CD4-positive, alpha-beta T cell treated with Interleukin-10 for 1 hour (primary cell): ENCODE data around the gene HOGA1.
A peak's percentile ranks its signal among the peaks of the same experiment; 100 is the strongest.

Experiments used
- DNase-seq: peaks from one replicate; pipeline ENCODE4 v3.0.0-alpha.2; 2020

Gene HOGA1

DNA sequence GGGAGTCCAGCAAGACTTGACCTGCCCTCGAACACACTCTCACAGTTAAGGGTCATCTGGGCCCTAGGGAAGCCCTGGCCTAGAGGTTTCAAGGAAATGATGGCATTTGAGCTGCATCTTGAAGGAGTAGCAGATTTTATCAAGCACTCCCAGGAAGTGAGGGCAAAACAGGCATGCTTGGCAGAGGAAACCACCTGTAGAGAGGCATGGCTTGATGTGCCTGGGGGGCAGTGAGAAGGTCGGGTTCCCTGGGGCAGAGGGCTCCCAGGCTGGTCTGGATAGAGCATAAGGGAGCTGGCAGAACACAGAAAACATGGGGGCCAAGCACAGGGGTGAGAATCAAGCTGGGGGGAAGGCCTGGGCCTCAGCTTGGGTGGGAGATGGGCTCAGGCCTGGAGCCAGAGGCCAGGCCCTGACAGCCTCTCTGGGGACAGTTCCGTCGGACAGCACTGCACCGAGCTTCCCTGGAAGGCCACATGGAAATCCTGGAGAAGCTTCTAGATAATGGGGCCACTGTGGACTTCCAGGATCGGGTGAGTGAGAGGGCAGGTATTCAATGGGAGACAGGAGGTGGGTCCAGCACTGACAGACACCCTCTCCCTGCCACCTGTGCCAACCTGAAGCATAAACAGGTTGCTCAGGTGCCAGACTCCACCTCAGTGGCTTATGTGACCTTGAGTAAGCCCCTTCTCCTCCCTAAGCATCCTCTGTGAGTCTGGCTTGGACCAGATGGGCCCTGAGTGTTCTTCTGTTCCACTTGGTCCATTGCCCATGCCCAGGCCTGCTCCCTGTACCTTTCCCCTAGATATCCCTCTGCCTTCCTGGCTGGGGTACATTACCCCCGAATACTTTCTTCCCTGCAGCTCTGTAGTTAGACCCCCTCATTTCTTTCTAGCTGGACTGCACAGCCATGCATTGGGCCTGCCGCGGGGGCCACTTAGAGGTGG is 3.5 kb upstream of the HOGA1 start:
- DNase-seq, result no peak

DNA sequence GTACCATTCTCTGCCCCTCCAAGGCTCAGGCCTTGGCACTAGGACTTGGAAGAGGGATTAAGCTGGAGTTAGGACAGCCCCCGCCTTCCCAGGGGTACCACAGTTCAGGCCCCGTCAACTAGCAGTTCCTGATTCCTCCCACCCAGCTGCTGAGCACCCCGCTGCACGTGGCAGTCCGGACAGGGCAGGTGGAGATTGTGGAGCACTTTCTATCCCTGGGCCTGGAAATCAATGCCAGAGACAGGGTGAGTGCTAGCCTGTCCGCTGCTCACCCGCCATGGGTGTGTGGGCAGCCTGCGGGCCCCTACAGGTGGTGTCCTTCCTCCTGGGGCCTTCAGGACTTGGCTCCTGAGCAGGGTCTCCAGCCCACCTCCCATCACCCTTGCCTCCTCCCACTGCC is 2.0 kb upstream of the HOGA1 start:
- DNase-seq, result no peak

DNA sequence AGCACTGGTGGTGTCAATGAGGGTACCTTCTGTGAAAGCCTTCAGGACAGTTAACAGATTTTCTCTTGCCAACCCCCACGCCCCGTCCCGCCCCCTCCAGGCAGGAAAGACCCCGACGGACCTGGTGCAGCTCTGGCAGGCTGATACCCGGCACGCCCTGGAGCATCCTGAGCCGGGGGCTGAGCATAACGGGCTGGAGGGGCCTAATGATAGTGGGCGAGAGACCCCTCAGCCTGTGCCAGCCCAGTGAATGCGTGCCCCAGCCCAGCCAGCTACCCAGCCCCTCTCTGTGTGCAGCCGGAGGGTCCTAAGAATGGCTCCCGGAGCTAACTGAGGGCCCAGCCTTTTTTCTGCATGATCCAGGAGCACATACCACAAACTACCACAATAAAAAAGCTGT is 713 bp upstream of the HOGA1 start:
- DNase-seq, result no peak

DNA sequence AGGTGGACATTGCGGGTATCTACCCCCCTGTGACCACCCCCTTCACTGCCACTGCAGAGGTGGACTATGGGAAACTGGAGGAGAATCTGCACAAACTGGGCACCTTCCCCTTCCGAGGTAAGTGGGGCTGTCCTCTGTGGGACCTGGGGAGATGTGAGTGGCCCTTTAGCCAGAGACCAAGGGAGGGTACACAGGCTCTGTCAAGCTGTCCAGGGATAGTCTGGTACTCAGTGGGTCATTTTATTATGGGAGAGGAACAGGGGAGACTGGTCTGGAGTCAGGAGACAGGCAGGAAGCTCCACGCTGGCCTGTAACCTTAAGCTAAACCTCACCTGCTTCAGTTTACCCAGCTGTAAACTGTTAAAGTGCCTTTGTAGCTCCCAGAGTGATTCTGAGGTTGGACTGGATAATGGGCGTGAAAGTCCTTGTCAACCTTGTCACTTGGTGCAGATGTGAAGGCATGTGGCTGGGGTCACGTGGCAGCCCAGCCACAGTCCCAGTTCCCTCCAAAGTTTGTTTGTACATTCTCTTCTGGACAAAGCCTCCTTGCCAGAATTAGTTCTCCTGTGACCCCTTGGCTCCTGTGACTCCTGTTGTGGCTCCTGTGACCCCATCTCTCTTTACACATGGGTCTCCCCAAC is 729 bp downstream of the HOGA1 start:
- no peak for DNase-seq

DNA sequence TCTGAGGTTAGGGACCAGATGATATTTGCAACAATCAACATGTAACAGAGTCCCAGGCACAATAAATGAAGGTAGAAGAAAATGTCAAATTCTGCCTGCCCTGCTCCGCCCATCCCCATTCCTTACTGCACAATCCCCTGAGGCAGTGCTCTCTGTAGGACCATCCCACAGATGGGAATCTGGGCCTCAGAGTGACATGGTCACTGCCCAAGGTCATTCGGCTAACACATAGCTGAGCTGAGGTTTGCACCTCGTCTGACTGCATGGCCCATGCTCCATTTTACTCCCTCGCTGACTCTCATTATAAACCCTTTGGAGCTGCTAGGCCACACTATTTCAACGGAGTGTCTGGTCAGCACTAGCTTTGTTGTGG is 1.2 kb downstream of the HOGA1 start:
- no peak for DNase-seq

DNA sequence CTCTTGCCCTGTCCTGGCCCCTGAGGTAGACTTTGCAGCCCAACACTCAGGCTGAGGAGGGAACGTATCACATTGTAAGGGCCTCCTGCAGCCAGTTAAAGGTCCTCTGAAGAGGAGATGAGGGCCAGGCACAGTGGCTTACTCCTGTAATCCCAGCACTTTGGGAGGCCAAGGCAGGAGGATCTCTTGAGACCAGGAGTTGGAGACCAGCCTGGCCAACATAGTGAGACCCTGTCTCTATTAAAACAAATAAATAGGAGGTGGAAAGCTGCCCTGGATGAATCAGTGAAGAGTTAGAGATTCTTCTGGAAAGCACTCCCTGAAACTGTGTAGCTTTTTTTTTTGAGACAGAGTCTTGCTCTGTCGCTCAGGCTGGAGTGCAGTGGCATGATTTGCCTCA is 3.0 kb downstream of the HOGA1 start:
- no peak for DNase-seq

DNA sequence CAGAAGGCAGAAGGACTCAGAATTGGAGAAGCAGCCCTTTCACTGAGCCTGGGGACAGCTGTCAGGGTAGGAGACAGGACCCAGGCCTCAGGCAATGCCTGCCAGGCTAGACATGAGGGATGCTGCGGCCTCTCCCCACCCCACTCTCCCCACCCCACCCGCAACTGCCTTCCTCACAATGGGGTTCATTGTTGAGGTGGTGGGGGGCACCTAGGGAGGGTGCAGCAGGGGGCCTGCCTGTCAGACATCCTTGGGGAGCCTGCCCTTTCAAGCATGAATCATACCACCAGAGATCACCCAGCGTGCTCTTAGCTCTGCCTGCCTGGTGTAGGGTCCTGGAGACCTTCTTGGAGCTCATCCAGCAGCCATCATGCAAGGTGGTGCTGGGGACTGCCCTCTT is 5.3 kb downstream of the HOGA1 start, which contains the start of gene C10orf62:
TSS of gene C10orf62 (plus strand) at position 243 of the 400 bp plus-strand sequence. CDS start 177 bp downstream, outside the sequence.
- DNase-seq, result no peak

DNA sequence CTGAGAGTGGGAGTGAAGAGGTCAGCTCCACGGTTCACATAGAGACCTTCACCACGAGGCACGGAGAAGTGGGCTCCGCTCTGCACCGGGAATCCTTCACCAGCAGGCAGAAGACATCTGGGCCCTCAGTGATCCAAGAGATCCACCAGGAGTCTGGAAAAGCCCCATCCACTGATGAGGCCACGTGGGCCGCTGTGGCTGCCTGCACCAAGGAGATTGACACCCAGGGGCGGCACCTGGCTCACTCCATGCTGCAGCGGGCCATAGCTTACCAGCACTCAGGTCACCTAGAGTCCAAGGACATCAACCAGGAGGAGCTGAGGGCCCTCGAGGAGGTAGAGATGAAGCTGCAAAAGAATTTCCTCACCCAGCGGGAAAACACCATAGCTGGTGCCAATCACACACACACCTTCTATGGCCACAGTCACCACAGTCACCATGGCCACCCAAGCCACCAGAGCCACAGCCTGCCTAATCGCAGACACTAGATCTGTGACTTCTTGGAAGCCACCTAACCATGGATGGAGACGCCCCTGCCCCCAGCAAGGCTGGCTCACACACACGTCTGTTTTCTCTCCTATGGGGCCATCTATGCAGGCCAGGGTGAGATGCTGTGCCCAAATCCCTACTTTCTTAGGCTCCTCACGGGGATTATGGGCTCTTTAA is 6.0 kb downstream of the HOGA1 start:
- peak; percentile 25 for DNase-seq

DNA sequence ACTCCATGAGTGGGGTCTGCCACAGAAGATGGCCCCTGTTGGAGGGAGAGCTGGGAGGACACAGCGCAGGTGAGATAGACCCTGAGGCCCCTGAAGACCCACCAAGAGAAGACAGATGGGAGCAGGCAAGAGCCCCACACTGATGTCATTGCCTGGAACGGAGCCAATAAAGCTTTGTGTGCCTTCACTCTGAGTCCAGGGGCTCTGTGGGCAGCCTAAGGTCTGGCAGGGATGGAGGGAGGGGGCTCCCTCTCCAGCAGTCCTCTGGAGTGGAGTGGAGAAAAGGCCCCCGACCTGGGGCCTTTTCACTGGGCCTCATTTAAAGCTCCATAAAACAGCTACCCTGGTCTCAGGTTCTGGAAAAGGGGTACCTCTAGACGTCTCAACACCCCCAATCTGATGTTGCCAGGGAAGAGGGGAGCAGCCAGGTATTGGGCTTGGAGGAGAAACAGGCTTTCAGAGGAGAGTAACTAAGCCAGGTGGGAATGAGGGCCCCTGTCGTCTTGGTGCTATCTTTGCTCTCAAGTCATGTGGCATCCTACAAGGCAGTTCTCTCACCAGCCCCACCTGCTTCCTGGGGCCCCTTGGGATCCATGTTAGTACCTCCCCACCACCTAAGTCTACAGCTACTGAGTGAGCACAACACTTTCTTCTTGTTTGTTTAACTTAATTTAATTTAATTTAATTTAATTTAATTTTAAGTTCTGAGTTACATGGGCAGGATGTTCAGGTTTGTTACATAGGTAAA is 6.7 kb downstream of the HOGA1 start:
- no peak for DNase-seq

DNA sequence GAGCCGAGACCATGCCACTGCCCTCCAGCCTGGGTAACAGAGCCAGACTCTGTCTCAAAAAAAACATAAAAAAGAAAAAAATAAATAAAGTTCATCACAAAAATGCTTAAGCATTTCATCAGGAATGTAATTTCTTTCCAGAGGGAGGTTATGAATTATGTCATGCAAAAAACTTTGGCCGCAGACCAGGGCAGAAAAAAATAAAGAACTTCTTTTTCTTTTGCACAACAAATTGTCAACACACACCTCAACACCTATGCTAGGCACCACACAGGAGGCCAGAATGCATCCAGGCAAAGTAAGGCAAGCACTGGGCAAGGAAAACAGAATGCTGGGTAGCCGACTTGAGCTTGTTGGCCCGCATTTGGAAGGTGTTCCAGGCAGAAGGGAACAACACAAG is 9.2 kb downstream of the HOGA1 start:
- DNase-seq, result no peak

DNA sequence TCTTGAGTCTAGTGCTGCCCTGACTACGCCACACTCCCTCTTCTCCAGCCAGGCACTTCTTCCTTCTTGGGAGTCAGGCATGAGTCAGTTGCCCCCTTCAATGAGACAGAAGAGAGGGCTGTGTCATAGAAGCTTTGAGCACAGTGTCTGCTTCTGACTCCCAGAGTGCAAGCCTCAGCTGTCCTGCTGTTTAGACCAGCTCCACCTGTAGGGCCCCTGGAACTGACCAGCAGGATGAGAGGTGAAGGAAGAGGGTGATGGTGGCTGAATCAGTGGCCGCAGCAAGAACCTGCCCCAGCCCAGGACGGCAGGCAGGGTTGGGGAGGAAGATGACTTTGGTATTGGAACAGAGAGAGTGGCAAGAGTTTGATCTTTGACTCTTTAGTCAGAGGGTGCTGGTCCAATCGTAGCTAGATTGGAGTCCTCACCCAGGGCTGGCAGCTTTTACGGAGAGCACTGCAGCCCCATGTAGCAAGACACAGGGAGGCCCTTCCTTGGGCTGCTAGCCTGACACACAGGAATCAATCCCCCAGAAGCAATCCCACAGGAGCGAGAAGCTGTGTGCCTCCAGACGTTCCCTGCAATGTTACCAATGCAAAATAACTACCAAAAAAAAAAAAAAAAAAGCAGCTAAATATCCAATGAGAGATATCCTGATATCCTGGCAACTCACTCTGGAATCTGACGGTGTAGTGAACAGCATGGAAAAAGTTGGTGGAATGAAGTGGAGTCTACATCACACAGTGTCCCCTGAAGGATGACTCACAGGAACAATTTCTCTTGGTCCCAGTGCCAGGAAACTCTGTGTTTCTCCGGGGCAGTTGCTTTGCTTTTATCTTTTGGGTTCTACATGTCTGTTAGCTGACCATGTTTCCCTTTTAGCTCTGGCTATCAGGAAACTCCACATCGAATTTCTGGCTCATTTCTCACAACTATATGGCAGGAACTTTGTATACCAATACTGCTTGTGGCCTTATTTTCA is 12.2 kb downstream of the HOGA1 start:
- DNase-seq, result no peak

DNA sequence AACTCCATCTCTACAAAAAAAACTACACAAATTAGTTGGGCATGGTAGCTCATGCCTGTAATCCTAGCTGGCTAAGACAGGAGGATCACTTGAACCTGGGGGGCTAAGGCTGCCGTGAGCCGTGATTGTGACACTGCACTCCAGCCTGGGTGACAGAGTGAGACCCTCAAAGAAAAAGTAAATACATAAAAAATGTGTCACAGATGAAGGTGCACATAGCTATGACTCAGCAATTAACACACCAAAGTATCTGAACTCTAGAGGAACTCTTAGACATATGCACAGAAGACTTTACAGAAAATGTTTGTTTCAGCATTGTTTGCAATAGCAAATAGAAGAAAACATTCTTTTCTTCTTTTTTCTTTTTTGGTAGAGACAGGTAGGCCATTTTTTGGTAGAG is 13.6 kb downstream of the HOGA1 start:
- no peak for DNase-seq

DNA sequence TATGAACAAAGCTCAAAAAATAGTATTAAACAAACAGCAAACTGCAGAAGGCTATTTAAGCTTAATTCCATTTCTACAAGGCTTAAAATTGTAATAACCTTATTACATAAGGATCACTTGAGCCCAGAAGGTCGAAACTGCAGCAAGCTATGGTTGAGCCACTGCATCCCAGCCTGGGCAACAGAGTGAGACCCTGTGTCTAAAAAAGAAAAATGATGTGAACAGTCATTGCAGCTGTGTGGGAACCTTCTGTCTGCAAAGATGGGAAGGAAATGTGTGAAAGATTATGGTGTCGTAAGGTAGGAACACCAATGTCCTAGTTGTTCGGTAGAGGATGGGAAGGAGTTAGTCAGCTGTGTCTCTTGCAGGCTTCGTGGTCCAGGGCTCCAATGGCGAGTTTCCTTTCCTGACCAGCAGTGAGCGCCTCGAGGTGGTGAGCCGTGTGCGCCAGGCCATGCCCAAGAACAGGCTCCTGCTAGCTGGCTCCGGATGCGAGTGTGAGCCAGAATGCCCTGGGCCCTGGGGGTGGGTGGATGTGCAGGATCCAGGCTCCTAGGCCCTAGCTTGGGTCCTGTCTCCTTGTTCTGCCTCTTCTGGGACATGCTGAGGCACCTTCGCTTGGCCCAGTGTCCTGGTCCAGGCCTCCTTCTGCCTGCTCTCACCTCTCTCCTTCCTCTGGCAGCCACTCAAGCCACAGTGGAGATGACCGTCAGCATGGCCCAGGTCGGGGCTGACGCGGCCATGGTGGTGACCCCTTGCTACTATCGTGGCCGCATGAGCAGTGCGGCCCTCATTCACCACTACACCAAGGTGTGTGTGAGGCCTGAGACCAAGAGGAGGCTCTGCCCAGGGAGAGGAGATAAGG is 14.4 kb downstream of the HOGA1 start:
- DNase-seq, result no peak

DNA sequence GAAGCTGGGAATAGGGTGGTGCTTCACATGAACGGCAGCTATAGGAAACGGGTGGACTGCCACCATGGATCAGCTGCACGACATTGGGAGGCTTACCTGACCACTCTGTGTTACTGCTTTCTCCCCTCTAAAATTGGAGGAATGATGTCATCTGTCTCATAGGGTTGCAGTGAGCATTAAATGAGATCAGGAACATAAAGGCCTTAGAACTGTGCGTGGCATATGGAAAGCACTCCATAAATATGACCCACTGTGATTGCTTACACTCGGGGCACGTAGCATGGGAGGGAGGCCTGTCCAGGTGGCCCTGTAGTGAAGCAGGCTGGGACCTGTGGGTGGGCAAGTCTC is 15.1 kb downstream of the HOGA1 start:
- DNase-seq, result no peak

DNA sequence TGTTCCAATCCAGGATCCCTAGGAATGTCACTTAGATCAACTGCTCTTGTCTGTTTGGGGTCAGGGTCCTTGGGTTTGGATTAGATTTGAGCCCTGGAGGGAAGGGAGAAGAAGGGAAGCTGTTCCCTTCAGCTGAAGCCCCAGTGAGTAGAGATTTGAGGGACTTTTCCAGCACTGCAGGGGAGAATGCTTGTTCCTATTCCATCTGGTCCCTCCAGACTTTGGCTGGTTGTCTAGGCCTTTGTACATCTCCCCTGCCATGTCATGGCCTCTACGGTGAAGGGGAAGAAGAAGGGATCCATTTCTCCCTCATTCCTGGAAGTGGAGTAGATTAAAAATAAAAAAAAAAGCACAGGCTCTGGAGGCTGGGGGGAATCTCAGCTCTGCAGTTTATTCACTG is 16.4 kb downstream of the HOGA1 start:
- DNase-seq, result no peak

DNA sequence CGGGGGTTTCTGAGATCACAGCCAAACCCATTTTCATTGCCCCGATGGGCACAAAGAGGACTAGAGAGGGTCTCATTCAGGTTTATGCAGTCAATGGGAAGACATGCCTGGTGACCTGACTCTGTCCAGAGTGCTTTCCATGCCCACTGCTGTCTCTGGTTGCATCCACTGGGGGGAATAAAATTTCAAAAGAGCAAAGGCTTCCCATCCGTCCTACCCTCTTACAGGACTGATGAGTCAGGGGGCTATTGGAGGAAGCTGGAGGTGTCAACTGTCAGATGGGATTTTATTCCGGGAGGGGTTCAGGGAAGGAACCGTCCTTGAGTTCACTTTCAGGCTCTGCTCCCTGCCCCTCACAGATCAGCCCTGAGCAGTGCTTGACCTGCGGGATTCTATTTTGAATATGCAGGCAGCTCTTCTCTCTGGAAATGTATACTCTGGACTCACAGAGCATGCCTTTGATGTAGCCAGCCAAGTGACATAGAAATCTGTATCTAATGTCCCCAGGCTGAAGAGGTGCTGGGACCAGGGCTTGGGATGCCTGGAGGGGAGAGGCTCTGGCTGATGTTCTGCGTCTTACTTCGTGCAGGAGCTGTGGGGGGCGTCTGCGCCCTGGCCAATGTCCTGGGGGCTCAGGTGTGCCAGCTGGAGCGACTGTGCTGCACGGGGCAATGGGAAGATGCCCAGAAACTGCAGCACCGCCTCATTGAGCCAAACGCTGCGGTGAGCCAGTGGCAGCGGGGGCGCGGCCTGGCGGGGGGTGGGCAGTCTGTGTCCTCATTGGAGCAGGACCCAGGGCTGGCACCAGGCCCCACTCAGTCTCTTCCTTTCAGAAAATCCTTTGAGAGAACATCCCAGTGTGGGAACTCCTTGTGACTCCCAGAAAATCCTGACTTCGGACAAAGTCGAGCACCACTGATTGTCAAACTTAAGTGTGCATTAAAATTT is 17.4 kb downstream of the HOGA1 start:
- DNase-seq, result no peak

DNA sequence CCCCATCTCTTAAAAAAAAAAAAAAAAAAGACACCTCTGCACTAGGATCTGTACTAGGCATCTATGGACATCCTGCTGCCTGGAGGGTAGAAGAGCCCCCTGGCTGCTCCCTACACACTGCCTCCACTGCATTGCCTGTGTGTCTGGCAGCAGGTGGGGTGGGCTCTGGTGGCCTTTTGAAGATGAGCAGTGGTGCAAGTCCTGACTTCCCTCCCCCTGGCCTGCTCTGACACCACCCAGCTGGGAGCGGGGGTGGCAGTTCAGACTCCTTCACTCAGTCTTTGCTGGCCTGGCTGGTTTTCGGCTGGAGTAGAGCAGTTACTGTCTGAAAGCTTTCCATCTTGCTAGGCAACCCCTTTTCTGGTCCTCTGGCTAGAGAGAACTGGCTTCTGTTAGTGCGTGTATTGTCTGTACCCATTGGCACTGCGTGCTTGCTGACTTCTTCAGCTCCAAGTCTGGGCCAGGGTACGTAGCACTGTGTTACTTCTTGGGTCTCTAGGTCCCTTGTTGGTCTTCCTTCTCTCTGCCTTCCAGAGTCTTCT is 23.0 kb downstream of the HOGA1 start:
- no peak for DNase-seq

DNA sequence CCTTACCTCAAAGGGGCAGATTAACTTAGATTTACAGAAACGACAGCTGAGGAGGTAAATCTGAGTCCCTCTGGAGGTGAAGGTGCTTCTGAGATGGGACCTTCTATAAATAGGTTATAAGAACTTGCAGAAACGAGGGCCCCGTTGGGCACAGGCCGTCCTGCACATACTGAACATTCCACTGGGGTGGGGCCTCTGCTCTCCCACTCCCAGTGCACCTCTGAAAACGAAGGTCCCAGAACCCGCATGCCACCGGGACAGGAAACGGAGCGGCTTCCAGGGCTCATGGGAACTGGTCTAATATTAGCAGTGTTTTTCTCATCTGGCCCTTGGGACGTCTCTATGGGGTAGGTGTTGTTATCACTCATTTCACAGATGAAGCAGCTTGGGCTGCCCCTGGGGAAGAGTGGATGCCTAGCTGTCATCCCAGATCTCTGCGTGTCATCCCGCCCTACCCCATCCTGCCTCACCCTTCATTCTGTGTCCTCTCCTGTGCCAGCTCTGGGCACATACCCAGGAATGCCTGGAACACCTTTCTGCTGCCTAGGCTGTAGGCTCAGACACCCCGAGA is 24.9 kb downstream of the HOGA1 start:
- DNase-seq, result no peak

DNA sequence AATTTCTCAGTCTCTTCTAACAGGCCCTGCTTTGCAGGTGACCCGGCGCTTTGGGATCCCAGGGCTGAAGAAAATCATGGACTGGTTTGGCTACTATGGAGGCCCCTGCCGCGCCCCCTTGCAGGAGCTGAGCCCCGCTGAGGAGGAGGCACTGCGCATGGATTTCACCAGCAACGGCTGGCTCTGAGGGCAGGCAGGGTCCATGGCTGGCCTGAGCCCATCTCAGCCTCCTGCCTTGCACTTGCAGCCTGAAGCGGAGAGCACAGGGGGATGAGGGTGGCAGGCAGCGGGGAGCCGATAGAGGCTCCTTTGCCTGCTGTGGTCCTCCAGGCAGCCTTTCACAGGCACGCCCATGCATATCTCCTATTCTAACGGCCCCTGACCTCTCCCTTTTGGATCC is 27.3 kb downstream of the HOGA1 start:
- no peak for DNase-seq
